Gastroesophageal sphincter (tissue), 4 donors: ENCODE data around the gene SF1. TPM values are rescaled to one million over a fixed set of nuclear protein-coding genes. Genes with fewer than 3 reads are reported as not detected.

ENCODE experiments used
- ATAC-seq: fragments of 150-250 bp; one replicate; pipeline ENCODE4 v1.9.1; 2016; ENCODE audit warnings: mild to moderate bottlenecking, moderate library complexity
- H3K27ac ChIP-seq, 4 donors: fragments of 200-600 bp; sonication (generic) in 3 of 4; 1 replicate in 3 of 4; 2 replicates in 1 of 4; pipeline ENCODE4 v1.5.1; 2016 to 2019
- H3K27me3 ChIP-seq: fragments of 200-600 bp; sonication (generic); one replicate; pipeline ENCODE4 v1.5.1; 2019
- H3K36me3 ChIP-seq, 2 donors: fragments of 200-600 bp; sonication (generic); one replicate each; pipeline ENCODE4 v1.5.1; 2019; ENCODE audit warnings: control low read depth in 1 of 2
- H3K4me1 ChIP-seq, 3 donors: fragments of 200-600 bp; sonication (generic); 1 replicate in 2 of 3; 2 replicates in 1 of 3; pipeline ENCODE4 v1.5.1; 2016 to 2019; ENCODE audit warnings: control low read depth in 2 of 3
- H3K4me3 ChIP-seq, 2 donors: fragments of 200-600 bp; sonication (generic); one replicate each; pipeline ENCODE4 v1.5.1; 2019; ENCODE audit warnings: mild to moderate bottlenecking in 1 of 2, moderate library complexity in 1 of 2
- H3K9me3 ChIP-seq, 3 donors: fragments of 200-600 bp; sonication (generic); one replicate each; pipeline ENCODE4 v1.5.1; 2017 to 2019; ENCODE audit warnings: control low read depth in 2 of 3
- EP300 ChIP-seq: sonication (generic); formaldehyde crosslinking; IDR thresholded peaks from one replicate; pipeline ENCODE4 v1.6.1; 2017; ENCODE audit warnings: antibody characterized with exemption, mild to moderate bottlenecking
- POLR2A ChIP-seq, 2 donors: fragments of 450-650 bp; IDR thresholded peaks; one replicate each; pipeline ENCODE4 v1.6.1; 2017; ENCODE audit warnings: antibody characterized with exemption in 2 of 2, mild to moderate bottlenecking in 2 of 2, moderate library complexity in 1 of 2
- POLR2AphosphoS5 ChIP-seq: sonication (generic); formaldehyde crosslinking; IDR thresholded peaks from one replicate; pipeline ENCODE4 v1.6.1; 2017; ENCODE audit warnings: antibody characterized with exemption
- WGBS, 2 donors: methylation state at CpG; one replicate each; pipeline ENCODE4 v1.1.5; 2018; ENCODE audit warnings: low coverage in 1 of 2; 5-methylcytosine and 5-hydroxymethylcytosine counted together
- total RNA-seq, 4 donors: library from RNA; depleted of rRNA; stranded (reverse); fragments of >200 nt; gene quantifications; one replicate each; pipeline ENCODE4 v1.1.0, GENCODE V29; 2016
- TF ChIP-seq, protein P1 (sequence below), 4 experiments: fragments of 200-600 bp in 2 of 4; fragments of 450-650 bp in 2 of 4; sonication (generic) in 1 of 4; IDR thresholded peaks; one replicate each; pipeline ENCODE4 v1.5.1; 2017 to 2019; ENCODE audit warnings: antibody characterized with exemption in 4 of 4, mild to moderate bottlenecking in 2 of 4, moderate library complexity in 2 of 4

SF1 gene
- total RNA-seq, 4 donors from 2014 or later: 187 to 314 (median 253) TPM

DNA sequence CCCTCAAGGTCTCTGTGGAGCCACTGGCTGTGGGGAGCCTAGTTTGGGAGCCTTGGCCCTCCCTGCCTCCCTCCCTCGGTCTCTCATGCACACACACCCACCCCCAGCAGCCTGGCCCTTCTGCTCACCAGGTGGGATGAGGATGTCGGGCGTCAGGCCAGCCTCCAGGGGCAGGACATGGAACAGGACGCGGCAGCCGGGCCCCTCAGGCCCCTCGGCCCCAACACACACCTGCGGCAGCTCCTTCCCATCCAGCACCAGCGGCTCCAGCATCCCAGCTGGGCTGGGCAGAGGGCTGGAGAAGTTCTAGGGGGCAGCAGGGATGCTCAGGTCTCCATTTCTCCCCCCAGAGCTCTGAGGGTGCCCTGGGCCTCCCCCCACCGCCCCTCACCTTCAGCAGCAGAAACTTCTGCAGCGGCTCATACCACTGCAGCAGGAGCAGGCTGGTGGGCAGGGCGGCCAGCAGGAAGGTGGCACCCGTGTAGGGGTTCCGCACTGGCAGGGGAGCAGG, 13.5 kb upstream of the SF1 start:
- Histone ChIP-seq H3K27me3 (no peaks in the 10 kb centered on the region), H3K36me3 (peaks cover 0 to 63% of the 10 kb centered on the region in 2 donors), H3K4me3 (no peak overlapping the region), H3K27ac (no peak overlapping the region), H3K4me1 (peaks cover 0 to 8% (median 0%) of the 10 kb centered on the region in 3 donors), H3K9me3 (no peaks in the 10 kb centered on the region)
- ATAC-seq: no peak
- TF ChIP-seq, protein P1, sequence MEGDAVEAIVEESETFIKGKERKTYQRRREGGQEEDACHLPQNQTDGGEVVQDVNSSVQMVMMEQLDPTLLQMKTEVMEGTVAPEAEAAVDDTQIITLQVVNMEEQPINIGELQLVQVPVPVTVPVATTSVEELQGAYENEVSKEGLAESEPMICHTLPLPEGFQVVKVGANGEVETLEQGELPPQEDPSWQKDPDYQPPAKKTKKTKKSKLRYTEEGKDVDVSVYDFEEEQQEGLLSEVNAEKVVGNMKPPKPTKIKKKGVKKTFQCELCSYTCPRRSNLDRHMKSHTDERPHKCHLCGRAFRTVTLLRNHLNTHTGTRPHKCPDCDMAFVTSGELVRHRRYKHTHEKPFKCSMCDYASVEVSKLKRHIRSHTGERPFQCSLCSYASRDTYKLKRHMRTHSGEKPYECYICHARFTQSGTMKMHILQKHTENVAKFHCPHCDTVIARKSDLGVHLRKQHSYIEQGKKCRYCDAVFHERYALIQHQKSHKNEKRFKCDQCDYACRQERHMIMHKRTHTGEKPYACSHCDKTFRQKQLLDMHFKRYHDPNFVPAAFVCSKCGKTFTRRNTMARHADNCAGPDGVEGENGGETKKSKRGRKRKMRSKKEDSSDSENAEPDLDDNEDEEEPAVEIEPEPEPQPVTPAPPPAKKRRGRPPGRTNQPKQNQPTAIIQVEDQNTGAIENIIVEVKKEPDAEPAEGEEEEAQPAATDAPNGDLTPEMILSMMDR (IDR thresholded peaks at IDR 0.05): no peak
- TF ChIP-seq POLR2AphosphoS5 (no peak), EP300 (no peak), POLR2A (IDR thresholded peaks at IDR 0.05) (no peak)
- no CpG with 5 or more reads among the region's 14 CpGs for whole genome bisulfite sequencing, 2 donors

DNA sequence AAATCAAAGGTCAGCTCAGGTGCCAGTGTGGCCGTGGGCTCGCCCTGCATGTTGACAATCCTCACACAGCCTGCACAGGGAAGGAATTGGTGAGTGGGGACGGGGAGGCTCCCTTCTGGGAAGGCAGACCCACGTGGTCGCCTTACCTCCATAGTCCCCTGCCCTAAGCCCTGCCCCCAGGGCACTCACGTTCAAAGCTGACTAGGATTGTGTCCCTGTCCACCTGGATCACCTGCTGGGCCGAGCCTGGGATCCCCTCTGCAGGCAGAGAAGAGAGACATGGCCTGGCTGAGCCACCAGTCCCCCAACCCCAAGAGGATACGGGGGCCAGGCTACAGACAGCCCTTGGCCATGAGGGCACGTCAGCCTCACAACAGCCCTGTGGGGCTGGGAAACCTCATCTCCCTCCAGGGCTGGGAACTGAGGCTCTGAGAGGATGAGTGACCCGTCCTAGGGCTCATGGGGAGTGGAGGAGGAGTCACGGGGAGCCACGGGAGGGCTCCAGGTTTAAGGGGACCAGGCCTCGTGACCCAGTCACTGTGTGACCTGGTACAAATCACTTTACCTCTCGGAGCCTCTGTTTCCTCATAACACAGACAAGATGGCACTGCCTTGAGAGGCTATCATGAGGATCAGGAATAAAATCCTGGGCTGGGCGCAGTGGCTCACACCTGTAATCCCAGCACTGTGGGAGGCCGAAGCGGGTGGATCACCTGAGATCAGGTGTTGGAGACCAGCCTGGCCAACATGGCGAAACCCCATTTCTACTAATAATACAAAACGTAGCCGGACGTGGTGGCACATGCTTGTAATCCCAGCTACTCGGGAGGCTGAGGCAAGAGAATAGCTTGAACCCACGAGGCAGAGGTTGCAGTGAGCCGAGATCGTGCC, 12.1 kb upstream of the SF1 start:
- no peak overlapping the region for H3K27ac ChIP-seq
- no peak overlapping the region for H3K4me3 ChIP-seq
- TF ChIP-seq POLR2A (IDR thresholded peaks at IDR 0.05) (no peak), POLR2AphosphoS5 (no peak), EP300 (no peak)
- TF ChIP-seq, protein P1 (IDR thresholded peaks at IDR 0.05): no peak
- H3K4me1 ChIP-seq: peaks cover 0 to 8% (median 0%) of the 10 kb centered on the region in 3 donors
- WGBS, 2 donors: 80 to 89% methylated on average over 2 to 16 of the region's 25 CpGs
- H3K27me3 ChIP-seq: no peaks in the 10 kb centered on the region
- no peak for ATAC-seq
- H3K36me3 ChIP-seq: peaks cover 0 to 50% of the 10 kb centered on the region in 2 donors
- no peaks in the 10 kb centered on the region for H3K9me3 ChIP-seq

DNA sequence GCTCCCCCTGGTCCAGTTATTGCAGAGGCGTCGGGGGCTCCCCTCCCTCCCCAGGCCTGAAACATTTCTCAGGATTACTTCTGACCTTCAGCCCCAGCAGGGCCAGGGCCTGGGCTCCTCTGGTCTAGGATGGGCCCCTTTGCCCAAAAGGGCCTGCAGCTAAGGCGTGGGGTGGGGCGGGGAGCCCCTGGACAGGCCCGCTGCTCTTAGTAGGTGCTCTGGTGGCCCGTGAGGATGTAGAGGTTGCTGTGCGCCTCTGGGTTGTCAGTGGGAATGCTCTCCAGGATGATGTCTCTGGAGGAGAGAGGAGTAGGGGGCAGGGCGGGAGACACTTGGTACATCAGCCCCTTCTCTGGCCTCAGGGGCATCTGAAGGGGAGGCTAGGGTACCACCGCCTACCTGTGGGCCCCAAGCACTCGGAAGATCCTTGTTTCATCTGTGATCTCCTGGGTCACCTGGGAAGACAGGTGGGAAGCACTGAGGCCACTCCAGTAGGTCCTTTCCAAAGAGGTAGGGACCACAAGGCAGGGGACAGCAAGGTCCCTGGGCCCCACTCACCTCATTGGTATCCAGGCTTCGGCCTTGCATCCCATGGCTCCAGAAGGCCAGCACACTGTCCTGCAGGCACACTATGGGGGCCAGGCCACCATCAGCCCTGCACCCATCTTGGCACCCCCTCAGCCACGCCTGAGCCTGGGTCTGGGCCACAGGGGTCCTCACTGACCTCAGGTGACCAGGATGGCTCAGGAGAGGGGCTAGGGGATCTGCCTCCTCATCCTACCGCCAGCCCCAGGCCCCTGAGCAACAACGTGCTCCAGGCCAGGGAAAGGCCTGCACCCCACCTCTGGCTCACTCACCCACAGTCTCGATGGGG, 11.2 kb upstream of the SF1 start:
- Histone ChIP-seq H3K4me1 (peaks cover 0 to 8% (median 0%) of the 10 kb centered on the region in 3 donors), H3K4me3 (no peak overlapping the region), H3K27me3 (no peaks in the 10 kb centered on the region), H3K36me3 (peaks cover 0 to 50% of the 10 kb centered on the region in 2 donors), H3K9me3 (no peaks in the 10 kb centered on the region), H3K27ac (no peak overlapping the region)
- 69% methylated on average over 4 of the region's 15 CpGs; no CpG with 5 or more reads in 1 of the 2 donors for WGBS, 2 donors
- no peak for ATAC-seq
- no peak for TF ChIP-seq POLR2AphosphoS5
- no peak for TF ChIP-seq EP300
- TF ChIP-seq, protein P1 (IDR thresholded peaks at IDR 0.05): no peak
- TF ChIP-seq POLR2A (IDR thresholded peaks at IDR 0.05): no peak

DNA sequence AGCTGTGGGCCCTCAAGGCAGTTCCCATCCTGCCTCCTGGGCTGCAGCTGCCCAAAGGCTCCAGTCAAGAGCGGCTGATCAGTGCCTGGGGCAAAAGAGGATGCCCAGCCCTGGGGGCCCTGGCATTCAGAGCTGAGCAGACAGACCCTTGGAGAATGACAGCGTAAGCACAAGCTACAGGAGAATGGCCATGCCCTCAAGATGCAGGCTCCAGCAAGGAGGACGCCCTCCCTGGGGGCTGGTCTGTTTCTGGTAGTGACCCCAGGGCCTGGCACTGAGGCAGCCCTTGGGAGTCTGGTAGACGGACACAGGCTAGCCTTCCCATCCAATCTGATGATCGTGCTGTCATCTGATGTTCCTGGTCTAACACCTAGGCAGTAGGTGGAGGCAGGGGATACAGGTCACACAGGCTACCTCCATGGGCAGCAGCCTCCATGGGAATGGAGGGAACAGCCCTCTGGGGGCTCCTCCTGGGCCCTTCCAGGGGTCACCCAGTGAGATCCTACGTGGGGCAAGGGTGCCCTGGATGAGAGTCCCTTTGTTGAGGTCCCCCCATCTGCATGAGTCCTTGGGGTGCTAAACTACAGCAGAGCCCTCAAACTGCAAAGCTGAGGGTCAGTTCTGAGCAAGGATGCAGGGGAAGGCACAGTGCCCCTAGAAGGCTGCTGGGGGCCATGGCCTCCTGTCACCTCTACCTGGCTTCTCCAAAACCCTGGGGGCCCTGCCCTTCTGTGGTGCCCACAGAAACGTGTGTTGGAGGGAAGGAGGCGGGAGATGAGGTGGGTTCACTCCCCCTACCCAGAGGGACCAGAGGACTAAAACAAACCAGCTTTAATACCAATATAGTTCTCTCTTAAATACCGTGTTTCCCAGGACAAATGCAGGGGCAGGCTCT, 10.2 kb upstream of the SF1 start:
- TF ChIP-seq EP300: no peak
- TF ChIP-seq POLR2AphosphoS5: no peak
- TF ChIP-seq, protein P1 (IDR thresholded peaks at IDR 0.05): no peak
- TF ChIP-seq POLR2A (IDR thresholded peaks at IDR 0.05): no peak
- no peaks in the 10 kb centered on the region for H3K27me3 ChIP-seq
- H3K4me3 ChIP-seq: no peak overlapping the region
- H3K9me3 ChIP-seq: no peaks in the 10 kb centered on the region
- WGBS, 2 donors: 68% methylated on average over 3 of the region's 9 CpGs; no CpG with 5 or more reads in 1 of the 2 donors
- H3K36me3 ChIP-seq: peaks cover 0 to 50% of the 10 kb centered on the region in 2 donors
- no peak for ATAC-seq
- peaks cover 0 to 8% (median 0%) of the 10 kb centered on the region in 3 donors for H3K4me1 ChIP-seq
- peak overlapping the region in 2 of 4 donors; percentile 28 to 57 for H3K27ac ChIP-seq
